GM21717 (cell line): ENCODE results near the gene OTOGL.

Source experiments
- ATAC-seq: cut with Tn5 transposase; IDR thresholded peaks from one replicate; pipeline ENCODE4 v1.9.1; 2021; ENCODE audit warnings: mild to moderate bottlenecking, moderate library complexity; ENCODE audit not compliant: unreplicated experiment

The OTOGL gene

DNA sequence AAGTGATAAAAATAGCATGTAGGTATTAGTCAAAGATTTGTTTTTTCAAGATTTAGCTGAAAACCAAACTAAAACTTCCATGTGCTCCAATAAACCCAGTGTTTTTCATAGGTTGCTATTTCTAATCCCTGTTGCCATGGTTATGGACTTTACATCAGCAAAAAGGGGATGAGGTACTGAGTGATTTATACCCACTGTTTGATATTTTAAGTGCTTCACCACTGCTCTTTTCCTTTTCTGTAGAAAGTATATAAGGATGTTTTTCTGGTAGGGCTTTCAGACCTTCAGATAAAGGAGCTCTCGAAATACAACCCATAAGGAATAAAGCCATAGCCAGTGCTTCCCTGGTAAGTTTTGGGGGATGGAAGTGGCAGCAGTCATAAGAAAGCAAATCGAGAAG, at the start of gene OTOGL:
Gene OTOGL, plus strand, starts transcription at position 279 of the 400 bp plus-strand sequence. CDS start 109,895 bp downstream, outside the sequence.
- no peak for ATAC-seq

DNA sequence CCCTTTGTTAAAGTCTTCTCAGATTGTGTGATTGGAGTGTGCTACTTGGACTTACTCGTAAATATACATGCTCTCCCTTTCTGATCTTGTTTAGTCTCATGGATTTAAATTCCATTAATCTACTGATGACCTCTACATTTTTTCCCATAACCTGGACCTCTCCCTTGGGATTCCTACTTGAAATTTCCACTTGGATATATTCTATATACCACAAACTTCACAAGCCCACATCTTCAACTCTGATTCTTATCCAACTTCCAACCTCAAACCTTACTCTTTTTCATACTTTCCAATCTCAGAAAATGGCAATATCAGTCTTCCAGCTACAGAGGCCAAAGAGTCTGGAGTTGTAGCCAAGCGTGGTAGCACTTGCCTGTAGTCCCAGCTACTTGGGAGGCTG, 49.1 kb upstream of the OTOGL start:
- no peak for ATAC-seq

GRCh38 chr12:80053051-80053790, 46.1 kb upstream of the OTOGL start:
- no peak for ATAC-seq

- no peak for ATAC-seq
These were observed 43.1 kb upstream of the OTOGL start for GRCh38 chr12:80056232-80056631.

- no peak for ATAC-seq
These were observed 42.5 kb upstream of the OTOGL start for GRCh38 chr12:80056845-80057244.

DNA sequence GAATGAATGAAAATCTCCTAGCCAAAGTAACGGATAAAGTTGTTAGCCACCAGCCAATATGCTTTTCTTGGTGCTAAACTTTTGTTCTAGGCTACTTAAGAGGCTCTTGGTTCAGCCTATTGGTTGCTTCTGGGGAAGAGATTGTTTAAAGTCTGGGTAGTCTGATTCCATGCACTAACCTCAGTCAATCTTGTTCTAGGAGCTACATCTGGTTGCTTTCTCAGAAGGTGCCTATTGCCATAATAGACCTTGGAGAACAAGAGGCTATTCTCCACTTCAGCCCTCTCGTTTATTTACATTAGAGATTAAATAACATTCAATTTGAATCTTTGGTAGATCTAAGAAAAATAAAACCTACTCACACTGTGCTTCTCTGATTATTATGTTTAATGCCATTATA, 40.8 kb upstream of the OTOGL start:
- ATAC-seq: no peak

DNA sequence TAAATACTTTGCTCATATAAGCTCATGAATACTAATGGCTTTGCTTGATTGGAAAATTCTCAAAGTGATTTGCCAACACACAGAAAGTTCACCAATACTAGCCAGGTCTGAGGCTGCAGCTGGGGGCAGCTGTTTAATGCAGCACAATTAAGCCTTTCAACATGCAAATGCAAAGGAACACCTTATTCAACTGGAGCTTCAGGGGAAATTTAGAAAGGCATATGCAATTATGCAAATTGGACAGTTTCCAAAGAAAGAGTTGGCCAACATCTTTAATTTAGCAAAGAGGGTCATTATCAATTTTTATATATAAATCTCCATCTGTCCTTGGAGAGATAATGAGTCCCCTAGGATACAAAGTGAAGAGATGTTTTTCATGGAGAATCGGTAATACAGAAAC, 40.2 kb upstream of the OTOGL start:
- no peak for ATAC-seq

DNA sequence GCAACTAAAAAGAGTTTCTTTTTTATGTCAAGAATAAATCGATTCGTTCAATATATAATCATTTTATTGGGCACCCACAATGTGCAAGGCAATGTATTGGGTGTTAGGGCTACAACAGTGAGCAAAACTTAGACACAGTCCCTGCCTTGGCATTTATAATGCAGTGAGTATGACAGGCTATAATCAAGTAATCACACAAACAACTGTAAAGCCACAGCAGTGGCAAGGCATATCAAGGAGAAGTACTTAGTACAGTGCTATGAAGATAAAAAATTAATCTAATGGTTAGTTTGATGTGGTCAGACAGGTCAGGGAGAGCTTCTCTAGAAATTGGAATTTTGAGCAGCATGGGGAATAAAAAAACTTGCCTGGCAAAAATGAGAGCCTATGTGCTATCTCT, 39.5 kb upstream of the OTOGL start:
- ATAC-seq: no peak

DNA sequence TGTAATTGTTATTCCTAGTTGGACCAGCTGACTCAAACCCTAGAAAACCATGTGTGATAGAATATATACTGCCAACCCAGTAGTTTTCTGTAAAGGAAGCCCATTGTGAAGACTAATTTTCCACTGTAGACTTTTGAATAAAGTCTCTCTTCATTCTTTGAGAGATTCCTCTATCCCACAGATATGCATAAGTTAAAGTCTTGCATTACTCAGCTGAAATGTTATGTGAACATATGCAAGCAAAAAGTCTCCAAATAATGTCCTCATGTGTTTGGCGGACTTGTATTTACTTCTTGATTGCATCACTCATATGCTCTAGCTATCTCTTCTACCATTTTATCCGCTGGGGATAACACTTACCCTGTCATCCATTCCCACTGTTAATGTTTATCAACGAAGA, 35.1 kb upstream of the OTOGL start:
- no peak for ATAC-seq

GRCh38 chr12:80064951-80065350, 34.4 kb upstream of the OTOGL start:
- no peak for ATAC-seq

DNA sequence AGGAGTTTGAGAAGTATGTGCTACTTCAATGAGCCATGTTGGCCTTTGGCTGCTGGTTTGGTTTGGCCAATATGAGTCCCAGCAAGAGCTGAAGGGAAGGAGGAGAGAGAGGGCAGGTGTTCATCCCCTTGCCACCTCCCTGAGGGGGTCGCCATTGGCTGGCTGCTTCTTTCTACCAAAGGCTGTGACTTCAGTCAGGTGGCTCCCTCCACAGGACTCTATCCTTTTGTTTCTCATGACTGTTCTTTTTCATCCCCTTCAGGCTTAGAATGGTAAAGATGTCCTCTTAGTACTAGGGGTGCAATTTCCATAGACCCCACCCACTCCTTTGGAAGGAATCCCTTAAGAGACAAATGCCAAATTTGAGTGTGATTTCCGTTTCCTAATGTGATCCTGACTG, 31.2 kb upstream of the OTOGL start:
- no peak for ATAC-seq

- peak; percentile 67 for ATAC-seq
These were observed 15.3 kb upstream of the OTOGL start for GRCh38 chr12:80083892-80084614.

GRCh38 chr12:80086025-80086424, 13.3 kb upstream of the OTOGL start:
- ATAC-seq: no peak

- no peak for ATAC-seq
These were observed 11.7 kb upstream of the OTOGL start for GRCh38 chr12:80087486-80088213.

GRCh38 chr12:80100591-80100990, 1.3 kb downstream of the OTOGL start:
- ATAC-seq: no peak

- no peak for ATAC-seq
These were observed 1.8 kb downstream of the OTOGL start for GRCh38 chr12:80101126-80101525.

GRCh38 chr12:80107221-80107620, 7.9 kb downstream of the OTOGL start:
- ATAC-seq: peak; percentile 68

DNA sequence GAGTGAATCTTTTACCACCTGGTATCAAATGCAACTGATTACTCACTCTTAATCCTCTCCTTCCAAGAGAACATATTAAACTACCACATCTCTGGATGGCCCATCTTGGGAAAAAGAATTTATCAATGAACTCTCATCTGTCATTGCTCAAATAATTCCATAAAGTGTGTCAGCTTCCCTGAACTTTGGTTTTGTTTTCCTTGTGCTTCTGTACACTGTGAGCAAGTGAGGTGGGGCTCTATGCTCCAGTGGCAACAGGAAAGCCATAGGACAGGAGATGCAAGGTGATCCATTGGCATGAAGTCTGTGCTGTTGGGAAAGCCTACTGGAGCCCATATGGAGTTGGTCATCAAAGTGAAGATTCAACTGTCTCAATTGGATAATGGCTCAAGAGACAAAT, 17.4 kb downstream of the OTOGL start:
- no peak for ATAC-seq

DNA sequence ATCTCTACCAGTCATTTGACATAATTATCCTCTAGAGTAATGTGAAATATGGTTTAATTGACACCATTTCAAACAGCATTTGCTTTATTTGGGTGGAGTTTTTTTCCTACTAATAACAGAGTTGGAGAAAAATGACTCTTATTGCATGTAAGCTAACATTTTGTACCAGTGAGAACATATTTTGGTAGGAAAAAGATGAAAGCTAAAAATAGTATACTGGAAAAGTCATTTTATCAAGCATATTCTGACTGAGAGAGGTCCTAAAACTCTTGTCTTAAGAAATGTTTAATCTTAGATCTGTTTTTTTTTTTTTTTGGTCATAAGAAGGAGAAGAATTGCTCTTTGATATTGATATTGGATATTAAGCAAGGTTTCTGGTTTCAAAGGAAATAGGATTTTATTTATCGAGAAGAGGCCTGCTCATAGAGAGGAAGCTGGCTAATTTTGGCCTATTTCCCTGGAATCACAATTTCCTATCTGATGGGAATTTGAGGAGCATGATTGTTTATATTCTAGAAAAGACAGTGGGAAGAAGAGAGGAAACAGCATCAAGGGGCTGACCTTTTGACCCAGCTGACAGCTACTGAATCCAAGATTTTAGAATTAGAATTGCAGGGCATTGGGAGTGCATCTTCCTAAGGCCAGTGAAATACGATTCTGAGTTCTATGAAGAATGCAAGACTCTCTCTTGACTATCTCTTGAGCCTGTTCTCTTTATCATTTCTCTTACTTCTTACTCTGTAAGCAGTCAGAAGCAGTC, 19.4 kb downstream of the OTOGL start:
- ATAC-seq: no peak

DNA sequence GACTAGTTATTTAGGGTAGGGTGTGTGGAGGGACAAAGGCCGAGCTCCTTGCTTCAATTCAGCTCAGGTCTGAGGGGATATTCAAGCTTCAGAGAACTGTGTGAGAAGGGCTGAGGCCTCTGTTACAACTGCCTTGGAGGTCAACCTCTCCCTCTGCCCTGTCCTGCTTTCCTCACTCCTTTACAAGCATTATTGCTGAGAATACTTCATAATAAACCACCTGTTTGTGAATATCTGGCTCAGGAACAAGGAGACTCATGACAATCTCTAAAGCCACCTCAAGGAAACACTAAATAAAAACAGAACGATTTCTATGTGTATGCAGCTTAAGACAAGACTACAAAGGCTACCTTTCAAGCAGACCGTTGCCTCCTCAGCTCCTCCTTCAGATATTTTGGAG, 21.7 kb downstream of the OTOGL start:
- ATAC-seq: no peak

- no peak for ATAC-seq
These were observed 22.3 kb downstream of the OTOGL start for GRCh38 chr12:80121661-80122060.
